HepG2 (cell line): Measurements from ENCODE around the gene MMP3. TPM values are rescaled to one million over a fixed set of nuclear protein-coding genes. Genes with fewer than 3 reads are reported as not detected.

Experiments used
- ATAC-seq: fragments of 200-7000 bp; cut with Tn5 transposase; 3 replicates; pipeline ENCODE4 v1.9.1; 2020; ENCODE audit warnings: mild to moderate bottlenecking, moderate library complexity
- BruUV-seq: library from RNA; stranded (reverse); fragments of 400-500 nt; replicated peaks from 2 replicates; lab custom pipeline; 2021; lab: Mats Ljungman, UMichigan
- CTCF ChIA-PET: fragments of 300-600 bp; formaldehyde crosslinking; extraction: SDS; loops from one replicate; lab custom pipeline; 2021; ENCODE audit warnings: low total read pairs, inconsistent platforms, low intra/inter-chr PET ratio; lab: Yijun Ruan, JAX
- POLR2A ChIA-PET: fragments of 350-600 bp; sonication (Branson Sonifier 250); formaldehyde crosslinking; loops from one replicate; lab custom pipeline; 2020; ENCODE audit warnings: antibody characterized with exemption, inconsistent platforms; lab: Yijun Ruan, JAX
- DNase-seq: peaks from one replicate; pipeline ENCODE4 v3.0.0-alpha.2; 2015; ENCODE audit warnings: low spot score
- FAIRE-seq: peaks from 3 replicates; lab custom pipeline; 2011; peaks lifted over from hg19 to GRCh38; lab: Jason Lieb, UNC
- H2AFZ ChIP-seq: one replicate; pipeline ENCODE4 v1.6.1; 2011; ENCODE audit warnings: low read length, inconsistent platforms
- H3K27ac ChIP-seq: fragments of 300-600 bp; 3 replicates; pipeline ENCODE4 v1.8.0; 2011; ENCODE audit warnings: mixed run types, mild to moderate bottlenecking, mixed read lengths, low read length, inconsistent platforms; ENCODE audit not compliant: insufficient read depth; ENCODE audit errors: extremely low read length
- H3K27me3 ChIP-seq, 2 experiments: fragments of 200-600 bp in 1 of 2; 2 replicates in 1 of 2; 3 replicates in 1 of 2; pipeline versions ENCODE4 v1.6.0 to v1.8.0; 2011; ENCODE audit warnings: low read length in 2 of 2, mild to moderate bottlenecking in 2 of 2, moderate library complexity in 2 of 2, inconsistent platforms in 1 of 2; ENCODE audit not compliant: insufficient read depth in 2 of 2, control insufficient read depth in 1 of 2
- H3K36me3 ChIP-seq, 2 experiments: fragments of 200-600 bp in 1 of 2; replicated peaks in 1 of 2; 2 replicates in 1 of 2; 3 replicates in 1 of 2; pipeline versions ENCODE4 v1.5.1 to v1.8.0; 2011; ENCODE audit warnings: low read length in 2 of 2, inconsistent platforms in 1 of 2; ENCODE audit not compliant: insufficient read depth in 2 of 2, control insufficient read depth in 1 of 2
- H3K4me1 ChIP-seq: 2 replicates; pipeline ENCODE4 v1.5.1; 2012; ENCODE audit warnings: low read length, inconsistent platforms; ENCODE audit not compliant: insufficient read depth
- H3K4me2 ChIP-seq: 2 replicates; pipeline ENCODE4 v1.6.0; 2011; ENCODE audit warnings: low read depth, low read length, inconsistent platforms
- H3K4me3 ChIP-seq, 3 experiments: fragments of 200-600 bp in 1 of 3; sonication (generic), shearing (Covaris generic) in 1 of 3; replicated peaks in 1 of 3; 2 replicates each; pipeline ENCODE4 v1.5.1; 2011 to 2016; ENCODE audit warnings: low read length in 3 of 3, inconsistent platforms in 2 of 3, low read depth in 2 of 3, mild to moderate bottlenecking in 2 of 3, control low read depth in 1 of 3, mixed read lengths in 1 of 3; ENCODE audit not compliant: insufficient read depth in 1 of 3
- H3K79me2 ChIP-seq: one replicate; pipeline ENCODE4 v1.6.1; 2011; ENCODE audit warnings: low read length, inconsistent platforms; ENCODE audit not compliant: insufficient read depth
- H3K9ac ChIP-seq: 2 replicates; pipeline ENCODE4 v1.6.0; 2011; ENCODE audit warnings: mild to moderate bottlenecking, low read depth, low read length, inconsistent platforms; ENCODE audit not compliant: insufficient read depth
- H3K9me3 ChIP-seq: 2 replicates; pipeline ENCODE4 v1.5.1; 2012; ENCODE audit warnings: mild to moderate bottlenecking, low read length
- H4K20me1 ChIP-seq: 2 replicates; pipeline ENCODE4 v1.6.0; 2011; ENCODE audit warnings: inconsistent platforms, mild to moderate bottlenecking, low read length, moderate library complexity; ENCODE audit not compliant: insufficient read depth
- ATM ChIP-seq: fragments of 450-650 bp; IDR thresholded peaks from 2 replicates; pipeline ENCODE4 v1.7.1; 2017; ENCODE audit warnings: mild to moderate bottlenecking, borderline replicate concordance
- CERS6 ChIP-seq: sonication (generic); formaldehyde crosslinking; IDR thresholded peaks from 2 replicates; pipeline ENCODE4 v1.5.0; 2020; ENCODE audit warnings: missing genetic modification reagents
- CREM ChIP-seq, 2 experiments: sonication (generic) in 1 of 2; formaldehyde crosslinking in 1 of 2; IDR thresholded peaks; 2 replicates each; pipeline versions ENCODE4 v1.4.0 to v1.6.1; 2016 to 2020; ENCODE audit warnings: antibody characterized with exemption in 1 of 2, mild to moderate bottlenecking in 1 of 2, missing genetic modification reagents in 1 of 2
- IRF2 ChIP-seq: IDR thresholded peaks from 2 replicates; pipeline ENCODE4 v1.6.1; 2018; ENCODE audit warnings: missing genetic modification reagents, missing compliant biosample characterization
- JDP2 ChIP-seq: sonication (generic); formaldehyde crosslinking; IDR thresholded peaks from 2 replicates; pipeline ENCODE4 v1.8.1; 2022; ENCODE audit warnings: missing genetic modification reagents, borderline replicate concordance
- MYPOP ChIP-seq: sonication (generic); formaldehyde crosslinking; IDR thresholded peaks from 2 replicates; pipeline ENCODE4 v1.8.1; 2023; ENCODE audit warnings: mild to moderate bottlenecking, moderate library complexity, missing genetic modification reagents
- POLR2A ChIP-seq, 2 experiments: IDR thresholded peaks; 2 replicates each; pipeline ENCODE4 v1.6.1; 2011; ENCODE audit warnings: low read depth in 2 of 2, low read length in 2 of 2, mild to moderate bottlenecking in 1 of 2, moderate library complexity in 1 of 2; ENCODE audit not compliant: insufficient read depth in 1 of 2
- REST ChIP-seq, 2 experiments: IDR thresholded peaks; 2 replicates each; pipeline ENCODE4 v1.6.1; 2011 to 2012; ENCODE audit warnings: low read length in 2 of 2, borderline replicate concordance in 1 of 2, low read depth in 1 of 2, mild to moderate bottlenecking in 1 of 2, moderate library complexity in 1 of 2
- RXRB ChIP-seq: IDR thresholded peaks from 2 replicates; pipeline ENCODE4 v1.6.1; 2016; ENCODE audit warnings: borderline replicate concordance, missing genetic modification reagents, missing compliant biosample characterization
- SUZ12 ChIP-seq: fragments of 150-350 bp; IDR thresholded peaks from 2 replicates; pipeline ENCODE4 v1.6.1; 2014; ENCODE audit warnings: low read depth, low read length
- ZC3H13 ChIP-seq: sonication (generic); formaldehyde crosslinking; IDR thresholded peaks from 2 replicates; pipeline ENCODE4 v1.8.1; 2023; ENCODE audit warnings: mild to moderate bottlenecking, missing genetic modification reagents, moderate library complexity
- ZNF12 ChIP-seq: sonication (generic); formaldehyde crosslinking; IDR thresholded peaks from 2 replicates; pipeline ENCODE4 v1.5.0; 2020; ENCODE audit warnings: missing genetic modification reagents
- ZNF18 ChIP-seq: sonication (generic); formaldehyde crosslinking; IDR thresholded peaks from 2 replicates; pipeline ENCODE4 v1.8.0; 2022; ENCODE audit warnings: mild to moderate bottlenecking, missing genetic modification reagents; ENCODE audit not compliant: insufficient replicate concordance
- ZNF264 ChIP-seq: sonication (generic); formaldehyde crosslinking; IDR thresholded peaks from 2 replicates; pipeline ENCODE4 v1.4.0; 2020; ENCODE audit warnings: missing genetic modification reagents
- ZNF501 ChIP-seq: sonication (generic); formaldehyde crosslinking; IDR thresholded peaks from 2 replicates; pipeline ENCODE4 v1.5.1; 2020; ENCODE audit warnings: mild to moderate bottlenecking, moderate library complexity, missing genetic modification reagents
- ZNF569 ChIP-seq: sonication (generic); formaldehyde crosslinking; IDR thresholded peaks from 2 replicates; pipeline ENCODE4 v1.5.0; 2020; ENCODE audit warnings: mild to moderate bottlenecking, missing genetic modification reagents, moderate library complexity, borderline replicate concordance
- ZNF577 ChIP-seq: sonication (generic); formaldehyde crosslinking; IDR thresholded peaks from 2 replicates; pipeline ENCODE4 v1.4.0; 2020; ENCODE audit warnings: mild to moderate bottlenecking, low read depth, missing genetic modification reagents, borderline replicate concordance
- ZNF780A ChIP-seq: sonication (generic); formaldehyde crosslinking; IDR thresholded peaks from 2 replicates; pipeline ENCODE4 v1.8.0; 2022; ENCODE audit warnings: mild to moderate bottlenecking, missing genetic modification reagents, moderate library complexity
- WGBS: methylation state at CpG from one replicate; pipeline ENCODE4 v1.1.6; 2017; ENCODE audit warnings: low lambda C conversion rate; 5-methylcytosine and 5-hydroxymethylcytosine counted together
- in situ Hi-C: cut with HindIII; loops from 2 replicates; pipeline ENCODE4 v1.10.0; 2017; ENCODE audit warnings: low pct_unique_long_range_greater_than_20kb; ENCODE audit not compliant: extremely low pct_ligation_motif_present
- intact Hi-C: fragments of 100-400 bp; cut with micrococcal nuclease; formaldehyde crosslinking; loops from one replicate; pipeline ENCODE4 v1.10.0; 2022; ENCODE audit not compliant: unreplicated experiment
- polyA plus RNA-seq, 8 experiments: library from polyadenylated mRNA; depleted of rRNA in 3 of 8; stranded (reverse) in 7 of 8; unstranded in 1 of 8; fragments of >200 nt; fragmentation: Illumina TruSeq in 4 of 8; extraction: Trizol in 4 of 8; gene quantifications; 2 replicates each; pipeline versions ENCODE4 v1.2.1 to v1.2.3, GENCODE V29; 2011 to 2016; ENCODE audit warnings: low read depth in 4 of 8, missing spikeins in 1 of 8, mixed read lengths in 1 of 8; ENCODE audit not compliant: insufficient read depth in 1 of 8
- total RNA-seq, 5 experiments: library from RNA; depleted of rRNA; stranded (reverse); fragments of >200 nt; fragmentation: Illumina TruSeq; extraction: Trizol; gene quantifications; 2 replicates each; pipeline ENCODE4 v1.2.3, GENCODE V29; 2016; ENCODE audit warnings: low read depth in 1 of 5

The MMP3 gene
- total and polyA plus RNA-seq, 2 of the 13 experiments (the other 11 are each of a cell fraction or from before 2014, with no cell fraction given), result 1.2 to 1.5 TPM

GRCh38 chr11:102792604-102793003 is 50.8 kb downstream of the MMP3 start:
- in situ Hi-C loops (no loop called here), intact Hi-C loops (no loop called here)
- no peak for ATAC-seq
- Histone ChIP-seq H3K4me3 (no peak overlapping the region), H3K4me2 (no peak overlapping the region), H3K9me3 (no peaks in the 10 kb centered on the region), H4K20me1 (no peaks in the 10 kb centered on the region), H3K4me1 (no peaks in the 10 kb centered on the region), H3K27ac (no peak overlapping the region), H3K9ac (no peak overlapping the region), H3K27me3 (peaks cover 0 to 4% of the 10 kb centered on the region in 2 experiments; a peak in 2 of 5 replicates), H3K36me3 (no peaks in the 10 kb centered on the region), H3K79me2 (no peaks in the 10 kb centered on the region), H2AFZ (no peak overlapping the region)
- no peak for TF ChIP-seq CREM (IDR thresholded peaks at IDR 0.05)
- no peak for TF ChIP-seq CREM (CRISPR knock-in tag; IDR thresholded peaks at IDR 0.05)
- no peak for TF ChIP-seq POLR2A (IDR thresholded peaks at IDR 0.05; ENCODE audit: insufficient read depth in 1 of 2, low read depth in 2 of 2, low read length in 2 of 2)
- no peak for TF ChIP-seq SUZ12
- TF ChIP-seq ZNF18 (CRISPR knock-in tag), result no peak
- TF ChIP-seq ZC3H13 (CRISPR knock-in tag), result no peak
- no peak for TF ChIP-seq ZNF569 (CRISPR knock-in tag)
- no peak for TF ChIP-seq IRF2 (CRISPR knock-in tag)
- no peak for TF ChIP-seq REST (IDR thresholded peaks at IDR 0.05; ENCODE audit: borderline replicate concordance in 1 of 2, low read depth in 1 of 2, low read length in 2 of 2)
- TF ChIP-seq MYPOP (CRISPR knock-in tag), result no peak
- TF ChIP-seq ZNF501 (CRISPR knock-in tag), result no peak
- no peak for TF ChIP-seq ZNF12 (CRISPR knock-in tag)
- TF ChIP-seq ZNF780A, result no peak
- TF ChIP-seq RXRB (CRISPR knock-in tag), result no peak
- no peak for TF ChIP-seq ZNF577 (CRISPR knock-in tag)
- TF ChIP-seq JDP2 (CRISPR knock-in tag), result no peak
- no peak for TF ChIP-seq CERS6 (CRISPR knock-in tag)
- TF ChIP-seq ATM, result no peak
- no peak for TF ChIP-seq ZNF264 (CRISPR knock-in tag)
- no TSS peak for BruUV-seq
- 51% methylated on average over 5 of the region's 5 CpGs for WGBS
- POLR2A ChIA-PET, result no interaction called here
- no peak for DNase-seq
- FAIRE-seq, result no peak
- CTCF ChIA-PET, result no interaction called here
